K562 (cell line): ENCODE measurements around the gene GNG3. TPM values are rescaled to one million over a fixed set of nuclear protein-coding genes. Genes with fewer than 3 reads are reported as not detected.

ENCODE experiments used
- KLF1 ChIP-seq: fragments of 450-650 bp; IDR thresholded peaks from 2 replicates; pipeline ENCODE4 v1.6.1; 2016; ENCODE audit warnings: missing genetic modification characterization, missing compliant biosample characterization
- ZBTB2 ChIP-seq: fragments of 450-650 bp; IDR thresholded peaks from 2 replicates; pipeline ENCODE4 v1.6.1; 2016; ENCODE audit warnings: antibody characterized with exemption
- ZBTB40 ChIP-seq, 2 experiments: fragments of 450-650 bp in 1 of 2; sonication (generic) in 1 of 2; formaldehyde crosslinking in 1 of 2; IDR thresholded peaks; 2 replicates each; pipeline versions ENCODE4 v1.7.1 to v1.9.0; 2016 to 2022; ENCODE audit warnings: inconsistent platforms in 1 of 2, mild to moderate bottlenecking in 1 of 2, missing genetic modification reagents in 1 of 2
- ZBTB5 ChIP-seq: fragments of 450-650 bp; IDR thresholded peaks from 2 replicates; pipeline ENCODE4 v1.6.1; 2017; ENCODE audit warnings: antibody characterized with exemption
- ZNF184 ChIP-seq: sonication (generic); formaldehyde crosslinking; IDR thresholded peaks from 2 replicates; pipeline ENCODE4 v1.5.0; 2020; ENCODE audit warnings: missing genetic modification reagents
- ZNF512 ChIP-seq: IDR thresholded peaks from 2 replicates; pipeline ENCODE4 v1.6.1; 2016; ENCODE audit warnings: missing genetic modification characterization, missing compliant biosample characterization
- polyA plus RNA-seq, 8 experiments: library from polyadenylated mRNA; depleted of rRNA in 4 of 8; stranded (reverse) in 5 of 8; unstranded in 3 of 8; fragments of >200 nt; fragmentation: Nextera tagmentation in 2 of 8; fragmentation: Illumina TruSeq in 1 of 8; extraction: Ambion mirVana in 2 of 8; extraction: Trizol in 1 of 8; gene quantifications; 2 replicates each; pipeline versions ENCODE4 v1.2.1 to v1.2.3, GENCODE V29; 2011 to 2014; ENCODE audit warnings: inconsistent platforms in 1 of 8, missing spikeins in 1 of 8
- total RNA-seq, 7 experiments: library from RNA; depleted of rRNA in 6 of 7; stranded (reverse); fragments of >200 nt in 6 of 7; fragmentation: Illumina TruSeq in 2 of 7; extraction: Trizol in 2 of 7; gene quantifications; 2 replicates each; pipeline versions ENCODE4 v1.2.1 to v1.2.3, GENCODE V29; 2011 to 2021; ENCODE audit warnings: low replicate concordance in 1 of 7

GNG3 gene
- total and polyA plus RNA-seq, 9 of the 15 experiments (the other 6 are each of a cell fraction or from before 2014, with no cell fraction given) = 0.07 TPM; not detected in 8

GRCh38 chr11:62680825-62681240, 26.6 kb upstream of the GNG3 start (continued):
- TF ChIP-seq ZBTB40 (IDR thresholded peaks at IDR 0.05) = no peak
- TF ChIP-seq ZBTB40 (CRISPR knock-in tag; IDR thresholded peaks at IDR 0.05) = no peak
- no peak for TF ChIP-seq ZNF184 (CRISPR knock-in tag)
- TF ChIP-seq ZBTB2 = no peak
- TF ChIP-seq ZBTB5 = no peak
- no peak for TF ChIP-seq KLF1
- TF ChIP-seq ZNF512 (tag) = no peak
